Fibroblast of lung (primary cell): Measurements from ENCODE around the gene ERBB2.

ENCODE experiments used
- CTCF ChIP-seq, 2 donors: IDR thresholded peaks in 1 of 2; conservative IDR thresholded peaks in 1 of 2; 1 replicate in 1 of 2; 2 replicates in 1 of 2; pipeline ENCODE4 v1.5.1; 2011 to 2012; ENCODE audit warnings: low read length in 2 of 2, control low read depth in 1 of 2, inconsistent platforms in 1 of 2, low read depth in 1 of 2, mild to moderate bottlenecking in 1 of 2
- EZH2 ChIP-seq: IDR thresholded peaks from 2 replicates; pipeline ENCODE4 v1.5.1; 2012; ENCODE audit warnings: low read length, control low read depth, mild to moderate bottlenecking; ENCODE audit errors: missing control alignments

DNA sequence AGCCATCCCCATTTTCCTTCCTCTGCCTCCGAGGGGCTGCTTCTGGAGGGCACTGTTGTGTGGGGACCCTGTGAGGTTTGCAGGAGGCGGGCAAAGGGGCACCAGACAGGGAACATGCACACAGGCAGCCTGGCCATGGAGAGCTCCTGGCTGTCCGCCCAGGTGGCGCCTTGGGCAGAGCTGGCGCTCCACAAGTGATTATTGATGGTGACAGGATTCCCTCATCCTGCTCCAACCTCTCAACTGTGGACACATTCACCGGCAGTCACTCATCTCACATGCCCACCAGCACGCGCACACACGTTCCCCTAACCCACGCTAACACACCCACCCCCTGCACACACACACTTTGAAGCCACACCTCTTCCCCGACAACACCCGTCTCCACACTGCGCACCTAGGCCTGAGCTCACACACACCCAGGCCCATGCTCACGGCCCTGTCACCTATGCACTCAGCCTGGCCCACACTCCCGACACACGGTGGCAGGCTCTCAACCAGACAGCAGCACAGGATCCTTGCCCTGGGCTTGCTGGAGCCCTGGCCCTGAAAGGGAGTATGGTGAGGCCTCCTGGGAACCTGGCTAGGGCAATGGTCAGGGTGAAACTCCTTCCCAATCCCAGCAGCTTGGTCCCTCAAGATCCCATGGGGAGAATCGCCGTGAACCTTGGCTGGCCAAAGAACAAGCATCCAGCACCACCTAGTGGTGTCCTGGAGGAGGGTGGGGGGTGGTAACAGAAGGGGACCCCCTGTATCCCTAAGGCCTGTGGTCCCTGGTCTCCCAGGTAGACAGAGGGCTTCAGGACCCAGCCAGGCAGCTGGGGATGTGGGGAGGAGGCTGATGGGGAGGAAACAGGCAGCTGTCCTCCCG lies 28.0 kb upstream of the ERBB2 start:
- TF ChIP-seq CTCF (conservative IDR thresholded peaks at IDR 0.05 in 1 of 2, IDR thresholded peaks at IDR 0.05 in 1 of 2; ENCODE audit: low read depth in 1 of 2, low read length in 2 of 2), result peak; percentile 51 to 60
- TF ChIP-seq EZH2, result no peak
